ENCODE measurements around the gene PPARA. TPM values are rescaled to one million over a fixed set of nuclear protein-coding genes. Genes with fewer than 3 reads are reported as not detected.

The PPARA gene
- total and polyA plus RNA-seq, 2 donors (not counting 1 experiment from before 2014, with no cell fraction given), result 4.1 to 29.8 TPM

DNA sequence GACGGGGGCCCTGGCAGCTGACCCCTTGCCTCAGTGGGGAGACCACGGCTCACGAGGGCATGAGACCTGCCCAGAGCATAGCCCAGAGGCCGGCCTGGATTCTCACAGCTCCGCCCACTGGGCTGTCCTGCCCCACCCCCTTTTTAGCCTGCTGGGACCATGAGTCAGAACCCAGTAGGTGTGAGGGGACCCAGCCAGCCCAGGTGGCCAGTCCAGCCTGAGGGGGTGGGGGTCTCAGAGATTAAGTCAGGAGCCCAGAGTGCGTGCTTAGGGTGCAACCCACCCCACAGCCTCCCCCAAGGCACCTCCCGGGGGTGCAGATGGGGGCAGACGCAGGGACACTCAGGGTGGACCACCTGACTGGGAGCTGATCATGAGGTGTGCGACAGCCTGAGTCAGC, 40.1 kb upstream of the PPARA start:
- ChIA-PET CTCF (interaction anchor here (14.1 kb wide), 1 partner anchor 101 kb away, joined by 533 read pairs; no protein-coding TSS in a partner anchor), POLR2A (interaction anchor here (0.7 kb wide), 1 partner anchor 96 kb away, joined by 3 read pairs; no protein-coding TSS in a partner anchor)
- no peaks in the 10 kb centered on the region for H3K27me3 ChIP-seq (replicated peaks in 1 of 4; ENCODE audit: control extremely low read depth in 1 of 4, control insufficient read depth in 3 of 4, insufficient read depth in 4 of 4, low read length in 3 of 4)
- no peak overlapping the region for H3K4me3 ChIP-seq (ENCODE audit: control extremely low read depth in 1 of 5, extremely low read depth in 1 of 5, insufficient read depth in 1 of 5, low read depth in 2 of 5, low read length in 4 of 5)
- H2AFZ ChIP-seq (ENCODE audit: insufficient read depth, low read depth, low read length, poor library complexity, severe bottlenecking), result no peak overlapping the region
- H3K27ac ChIP-seq (ENCODE audit: low read length in 2 of 2), result no peak overlapping the region
- H3K79me2 ChIP-seq (ENCODE audit: control insufficient read depth, insufficient read depth, low read length), result no peaks in the 10 kb centered on the region
- H3K4me1 ChIP-seq (ENCODE audit: control insufficient read depth in 2 of 2, insufficient read depth in 2 of 2, low read length in 2 of 2), result no peaks in the 10 kb centered on the region
- H3K4me3 Mint-ChIP-seq, result no peak overlapping the region
- no peak overlapping the region for H3K27ac Mint-ChIP-seq
- no peaks in the 10 kb centered on the region for H3K36me3 ChIP-seq (replicated peaks in 1 of 2; ENCODE audit: control extremely low read depth in 1 of 2, control insufficient read depth in 1 of 2, extremely low read depth in 1 of 2, insufficient read depth in 2 of 2, low read length in 1 of 2)
- H3K4me1 Mint-ChIP-seq, result no peaks in the 10 kb centered on the region
- 99% methylated on average over 8 of the region's 9 CpGs for WGBS (ENCODE audit: insufficient coverage)
- TF ChIP-seq EZH2 (IDR thresholded peaks at IDR 0.05; ENCODE audit: borderline replicate concordance, insufficient read depth, low read depth, low read length, poor library complexity, severe bottlenecking), result no peak
- TF ChIP-seq, protein P1, sequence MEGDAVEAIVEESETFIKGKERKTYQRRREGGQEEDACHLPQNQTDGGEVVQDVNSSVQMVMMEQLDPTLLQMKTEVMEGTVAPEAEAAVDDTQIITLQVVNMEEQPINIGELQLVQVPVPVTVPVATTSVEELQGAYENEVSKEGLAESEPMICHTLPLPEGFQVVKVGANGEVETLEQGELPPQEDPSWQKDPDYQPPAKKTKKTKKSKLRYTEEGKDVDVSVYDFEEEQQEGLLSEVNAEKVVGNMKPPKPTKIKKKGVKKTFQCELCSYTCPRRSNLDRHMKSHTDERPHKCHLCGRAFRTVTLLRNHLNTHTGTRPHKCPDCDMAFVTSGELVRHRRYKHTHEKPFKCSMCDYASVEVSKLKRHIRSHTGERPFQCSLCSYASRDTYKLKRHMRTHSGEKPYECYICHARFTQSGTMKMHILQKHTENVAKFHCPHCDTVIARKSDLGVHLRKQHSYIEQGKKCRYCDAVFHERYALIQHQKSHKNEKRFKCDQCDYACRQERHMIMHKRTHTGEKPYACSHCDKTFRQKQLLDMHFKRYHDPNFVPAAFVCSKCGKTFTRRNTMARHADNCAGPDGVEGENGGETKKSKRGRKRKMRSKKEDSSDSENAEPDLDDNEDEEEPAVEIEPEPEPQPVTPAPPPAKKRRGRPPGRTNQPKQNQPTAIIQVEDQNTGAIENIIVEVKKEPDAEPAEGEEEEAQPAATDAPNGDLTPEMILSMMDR (IDR thresholded peaks at IDR 0.05), result no peak
- H3K9me3 ChIP-seq (ENCODE audit: control extremely low read depth in 1 of 3, control insufficient read depth in 2 of 3, insufficient read depth in 1 of 3, low read length in 2 of 3), result no peaks in the 10 kb centered on the region
- ATAC-seq (ENCODE audit: low read depth), result no peak
- no peak for DNase-seq
- H3K9me3 Mint-ChIP-seq (ENCODE audit: insufficient read depth), result no peaks in the 10 kb centered on the region
- no peaks in the 10 kb centered on the region for H3K27me3 Mint-ChIP-seq
- no peak overlapping the region for H3K9ac ChIP-seq (ENCODE audit: low read length)
- H4K20me1 ChIP-seq (ENCODE audit: control insufficient read depth, insufficient read depth, low read length, poor library complexity, severe bottlenecking), result no peaks in the 10 kb centered on the region
- no peak overlapping the region for H3K4me2 ChIP-seq (replicated peaks; ENCODE audit: low read depth, low read length, poor library complexity, severe bottlenecking)
- intact Hi-C loops (cut with micrococcal nuclease), result no loop called here

DNA sequence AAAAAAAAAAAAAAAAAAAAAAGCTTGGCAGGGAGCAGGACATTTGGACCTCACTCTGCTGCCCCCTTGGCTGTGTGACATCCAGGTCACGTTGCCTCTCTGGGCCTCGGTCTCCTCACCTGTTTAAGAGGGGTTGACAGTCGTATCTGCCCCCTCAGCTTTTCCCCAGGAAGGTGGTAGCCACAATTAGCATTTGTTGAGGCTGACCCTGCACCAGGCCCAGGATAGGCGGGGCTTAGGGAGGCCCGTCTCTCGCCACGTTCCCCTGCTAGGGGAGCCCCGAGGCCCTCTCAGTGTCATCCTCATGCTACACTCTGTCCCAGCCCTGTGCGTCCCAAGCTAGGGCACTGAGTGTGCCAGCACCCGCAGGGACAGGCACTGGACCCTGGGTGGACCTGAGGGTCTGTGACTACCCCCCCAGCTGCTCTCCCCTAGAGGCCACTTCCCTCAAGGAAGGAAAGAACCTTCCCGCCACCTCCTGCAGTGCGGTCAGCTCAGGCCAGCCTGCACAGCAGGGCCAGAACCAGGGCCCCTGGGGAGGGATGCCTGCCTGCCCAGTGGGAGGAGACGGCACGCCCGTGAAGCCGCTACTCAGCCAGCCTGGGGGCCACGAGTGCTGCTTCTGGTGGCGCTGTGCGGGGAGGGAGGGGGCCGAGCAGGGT, 38.5 kb upstream of the PPARA start:
- TF ChIP-seq EZH2 (IDR thresholded peaks at IDR 0.05; ENCODE audit: borderline replicate concordance, insufficient read depth, low read depth, low read length, poor library complexity, severe bottlenecking), result no peak
- TF ChIP-seq, protein P1 (IDR thresholded peaks at IDR 0.05), result no peak
- Mint-ChIP-seq H3K9me3 (ENCODE audit: insufficient read depth) (no peaks in the 10 kb centered on the region), H3K4me3 (no peak overlapping the region), H3K27me3 (no peaks in the 10 kb centered on the region), H3K27ac (no peak overlapping the region), H3K4me1 (no peaks in the 10 kb centered on the region)
- H2AFZ ChIP-seq (ENCODE audit: insufficient read depth, low read depth, low read length, poor library complexity, severe bottlenecking), result no peak overlapping the region
- CTCF ChIA-PET, result interaction anchor here (14.1 kb wide), 1 partner anchor 103 kb away, joined by 533 read pairs; no protein-coding TSS in a partner anchor
- no peak overlapping the region for H3K4me2 ChIP-seq (replicated peaks; ENCODE audit: low read depth, low read length, poor library complexity, severe bottlenecking)
- POLR2A ChIA-PET, result interaction anchor here (0.7 kb wide), 1 partner anchor 100 kb away, joined by 7 read pairs; no protein-coding TSS in a partner anchor
- 90% methylated on average over 19 of the region's 20 CpGs for WGBS (ENCODE audit: insufficient coverage)
- DNase-seq (no peak), ATAC-seq (ENCODE audit: low read depth) (no peak)
- intact Hi-C loops (cut with micrococcal nuclease), result no loop called here
- no peaks in the 10 kb centered on the region for H3K79me2 ChIP-seq (ENCODE audit: control insufficient read depth, insufficient read depth, low read length)
- H4K20me1 ChIP-seq (ENCODE audit: control insufficient read depth, insufficient read depth, low read length, poor library complexity, severe bottlenecking), result no peaks in the 10 kb centered on the region
- no peak overlapping the region for H3K27ac ChIP-seq (ENCODE audit: low read length in 2 of 2)
- no peaks in the 10 kb centered on the region for H3K27me3 ChIP-seq (replicated peaks in 1 of 4; ENCODE audit: control extremely low read depth in 1 of 4, control insufficient read depth in 3 of 4, insufficient read depth in 4 of 4, low read length in 3 of 4)
- H3K9me3 ChIP-seq (ENCODE audit: control extremely low read depth in 1 of 3, control insufficient read depth in 2 of 3, insufficient read depth in 1 of 3, low read length in 2 of 3), result no peaks in the 10 kb centered on the region
- H3K4me3 ChIP-seq (ENCODE audit: control extremely low read depth in 1 of 5, extremely low read depth in 1 of 5, insufficient read depth in 1 of 5, low read depth in 2 of 5, low read length in 4 of 5), result no peak overlapping the region
- no peak overlapping the region for H3K9ac ChIP-seq (ENCODE audit: low read length)
- no peaks in the 10 kb centered on the region for H3K36me3 ChIP-seq (replicated peaks in 1 of 2; ENCODE audit: control extremely low read depth in 1 of 2, control insufficient read depth in 1 of 2, extremely low read depth in 1 of 2, insufficient read depth in 2 of 2, low read length in 1 of 2)
- peaks cover 0 to 7% of the 10 kb centered on the region in 2 donors for H3K4me1 ChIP-seq (ENCODE audit: control insufficient read depth in 2 of 2, insufficient read depth in 2 of 2, low read length in 2 of 2)

Measured in B cell (primary cell).